ENCODE results near the gene LETM1. TPM values are rescaled to one million over a fixed set of nuclear protein-coding genes. Genes with fewer than 3 reads are reported as not detected.

LETM1 gene
- total and polyA plus RNA-seq, 2 donors (not counting 1 experiment from before 2014, with no cell fraction given): 15.8 to 70.4 TPM

DNA sequence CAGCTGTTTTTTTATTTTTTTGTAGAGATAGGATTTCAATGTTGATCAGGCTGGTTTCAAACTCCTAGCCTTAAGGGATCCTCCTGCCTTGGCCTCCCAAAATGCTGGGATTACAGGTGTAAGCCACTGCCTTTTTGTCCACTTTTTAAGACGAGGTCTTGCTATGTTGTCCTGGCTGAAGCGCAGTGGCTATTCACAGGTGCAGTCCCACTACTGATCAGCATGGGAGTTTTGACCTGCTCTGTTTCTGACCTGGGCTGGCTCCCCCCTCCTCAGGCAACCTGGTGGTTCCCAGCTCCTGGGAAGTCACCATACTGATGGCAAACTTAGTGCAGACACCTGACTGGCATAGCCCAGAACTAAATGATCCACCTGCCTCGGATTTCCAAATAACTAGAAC lies 13.0 kb upstream of the LETM1 start:
- H3K27ac ChIP-seq (ENCODE audit: insufficient read depth, low read length): no peak overlapping the region
- peaks cover 21% of the 10 kb centered on the region for H3K79me2 ChIP-seq (ENCODE audit: control insufficient read depth, insufficient read depth, low read length)
- H3K9me3 ChIP-seq (ENCODE audit: control insufficient read depth, insufficient read depth, low read depth, low read length): no peaks in the 10 kb centered on the region
- DNase-seq (ENCODE audit: low read depth in 2 of 2): no peak
- no peaks in the 10 kb centered on the region for H3K36me3 ChIP-seq (ENCODE audit: control insufficient read depth, insufficient read depth, low read length)
- no peak overlapping the region for H3K4me3 ChIP-seq (replicated peaks in 1 of 4; ENCODE audit: control extremely low read depth in 1 of 4, insufficient read depth in 1 of 4, low read depth in 3 of 4, low read length in 4 of 4)
- no peaks in the 10 kb centered on the region for H4K20me1 ChIP-seq (ENCODE audit: control insufficient read depth, extremely low read depth, insufficient read depth, low read length)
- H3K27me3 ChIP-seq (ENCODE audit: control insufficient read depth, insufficient read depth, low read length): no peaks in the 10 kb centered on the region
- no peak overlapping the region for H2AFZ ChIP-seq (ENCODE audit: low read length)
- no peak overlapping the region for H3K4me2 ChIP-seq (ENCODE audit: extremely low read depth, insufficient read depth, low read length)
- H3K4me1 ChIP-seq (ENCODE audit: control insufficient read depth, extremely low read depth, insufficient read depth, low read length): peaks cover 5% of the 10 kb centered on the region
- no peak overlapping the region for H3K9ac ChIP-seq (ENCODE audit: insufficient read depth, low read length)
- TF ChIP-seq, protein P1, sequence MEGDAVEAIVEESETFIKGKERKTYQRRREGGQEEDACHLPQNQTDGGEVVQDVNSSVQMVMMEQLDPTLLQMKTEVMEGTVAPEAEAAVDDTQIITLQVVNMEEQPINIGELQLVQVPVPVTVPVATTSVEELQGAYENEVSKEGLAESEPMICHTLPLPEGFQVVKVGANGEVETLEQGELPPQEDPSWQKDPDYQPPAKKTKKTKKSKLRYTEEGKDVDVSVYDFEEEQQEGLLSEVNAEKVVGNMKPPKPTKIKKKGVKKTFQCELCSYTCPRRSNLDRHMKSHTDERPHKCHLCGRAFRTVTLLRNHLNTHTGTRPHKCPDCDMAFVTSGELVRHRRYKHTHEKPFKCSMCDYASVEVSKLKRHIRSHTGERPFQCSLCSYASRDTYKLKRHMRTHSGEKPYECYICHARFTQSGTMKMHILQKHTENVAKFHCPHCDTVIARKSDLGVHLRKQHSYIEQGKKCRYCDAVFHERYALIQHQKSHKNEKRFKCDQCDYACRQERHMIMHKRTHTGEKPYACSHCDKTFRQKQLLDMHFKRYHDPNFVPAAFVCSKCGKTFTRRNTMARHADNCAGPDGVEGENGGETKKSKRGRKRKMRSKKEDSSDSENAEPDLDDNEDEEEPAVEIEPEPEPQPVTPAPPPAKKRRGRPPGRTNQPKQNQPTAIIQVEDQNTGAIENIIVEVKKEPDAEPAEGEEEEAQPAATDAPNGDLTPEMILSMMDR (conservative IDR thresholded peaks at IDR 0.05 in 1 of 2, IDR thresholded peaks at IDR 0.05 in 1 of 2; ENCODE audit: low read depth in 1 of 2, low read length in 2 of 2): no peak
- TF ChIP-seq EZH2 (IDR thresholded peaks at IDR 0.05; ENCODE audit: low read length, missing control alignments): no peak

DNA sequence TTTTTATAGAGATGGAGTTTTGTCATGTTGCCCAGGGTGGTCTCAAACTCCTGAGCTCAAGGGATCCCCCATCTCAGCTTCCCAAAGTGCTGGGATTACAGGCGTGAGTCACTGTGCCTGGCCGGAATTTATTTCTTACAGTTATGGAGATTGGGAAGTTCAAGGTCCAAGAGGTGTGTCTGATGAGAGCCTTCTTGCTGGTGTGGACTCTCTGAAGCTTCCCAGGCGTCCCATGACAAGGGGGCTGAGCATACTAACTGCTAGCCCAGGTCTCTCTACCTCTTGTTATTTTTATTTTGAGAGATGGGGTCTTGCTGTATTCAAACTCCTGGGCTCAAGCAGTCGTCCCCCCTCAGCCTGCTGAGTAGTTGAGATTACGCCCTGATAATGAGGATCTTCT lies 12.3 kb upstream of the LETM1 start:
- no peaks in the 10 kb centered on the region for H3K27me3 ChIP-seq (ENCODE audit: control insufficient read depth, insufficient read depth, low read length)
- no peaks in the 10 kb centered on the region for H3K9me3 ChIP-seq (ENCODE audit: control insufficient read depth, insufficient read depth, low read depth, low read length)
- no peaks in the 10 kb centered on the region for H3K36me3 ChIP-seq (ENCODE audit: control insufficient read depth, insufficient read depth, low read length)
- no peak overlapping the region for H3K4me3 ChIP-seq (replicated peaks in 1 of 4; ENCODE audit: control extremely low read depth in 1 of 4, insufficient read depth in 1 of 4, low read depth in 3 of 4, low read length in 4 of 4)
- peaks cover 3% of the 10 kb centered on the region for H3K4me1 ChIP-seq (ENCODE audit: control insufficient read depth, extremely low read depth, insufficient read depth, low read length)
- TF ChIP-seq, protein P1 (conservative IDR thresholded peaks at IDR 0.05 in 1 of 2, IDR thresholded peaks at IDR 0.05 in 1 of 2; ENCODE audit: low read depth in 1 of 2, low read length in 2 of 2): no peak
- TF ChIP-seq EZH2 (IDR thresholded peaks at IDR 0.05; ENCODE audit: low read length, missing control alignments): no peak
- no peaks in the 10 kb centered on the region for H4K20me1 ChIP-seq (ENCODE audit: control insufficient read depth, extremely low read depth, insufficient read depth, low read length)
- H3K9ac ChIP-seq (ENCODE audit: insufficient read depth, low read length): no peak overlapping the region
- no peak overlapping the region for H3K4me2 ChIP-seq (ENCODE audit: extremely low read depth, insufficient read depth, low read length)
- no peak for DNase-seq (ENCODE audit: low read depth in 2 of 2)
- no peak overlapping the region for H2AFZ ChIP-seq (ENCODE audit: low read length)
- H3K27ac ChIP-seq (ENCODE audit: insufficient read depth, low read length): no peak overlapping the region
- H3K79me2 ChIP-seq (ENCODE audit: control insufficient read depth, insufficient read depth, low read length): peaks cover 15% of the 10 kb centered on the region

DNA sequence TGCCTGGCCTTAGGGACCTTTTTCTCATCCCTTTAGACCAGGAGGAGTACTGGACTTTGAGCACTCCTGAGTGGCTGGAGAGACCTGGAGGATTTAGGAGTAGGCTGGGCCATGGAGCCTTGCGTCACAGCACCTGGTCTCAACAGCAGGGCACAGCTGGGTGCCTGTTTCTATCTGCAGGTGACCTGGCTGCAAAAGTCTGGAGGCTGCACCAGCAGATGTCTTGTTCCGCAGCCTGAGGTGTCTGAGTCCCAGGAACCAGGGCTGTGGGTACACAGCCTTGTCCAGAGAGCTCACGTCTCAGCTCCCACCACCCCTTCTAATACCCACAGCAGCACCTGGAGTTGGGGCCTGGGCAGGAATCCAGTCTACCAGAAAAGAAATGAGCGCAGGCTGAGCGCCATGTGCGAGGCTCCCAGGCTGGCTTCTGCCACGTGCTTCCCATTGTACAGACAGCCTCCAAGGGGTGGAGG lies 10.3 kb upstream of the LETM1 start:
- H2AFZ ChIP-seq (ENCODE audit: low read length): no peak overlapping the region
- H3K27me3 ChIP-seq (ENCODE audit: control insufficient read depth, insufficient read depth, low read length): no peaks in the 10 kb centered on the region
- no peak overlapping the region for H3K4me3 ChIP-seq (replicated peaks in 1 of 4; ENCODE audit: control extremely low read depth in 1 of 4, insufficient read depth in 1 of 4, low read depth in 3 of 4, low read length in 4 of 4)
- DNase-seq (ENCODE audit: low read depth in 2 of 2): no peak
- no peak overlapping the region for H3K9ac ChIP-seq (ENCODE audit: insufficient read depth, low read length)
- no peak overlapping the region for H3K27ac ChIP-seq (ENCODE audit: insufficient read depth, low read length)
- no peak overlapping the region for H3K4me2 ChIP-seq (ENCODE audit: extremely low read depth, insufficient read depth, low read length)
- no peaks in the 10 kb centered on the region for H3K36me3 ChIP-seq (ENCODE audit: control insufficient read depth, insufficient read depth, low read length)
- H3K79me2 ChIP-seq (ENCODE audit: control insufficient read depth, insufficient read depth, low read length): no peaks in the 10 kb centered on the region
- no peak for TF ChIP-seq EZH2 (IDR thresholded peaks at IDR 0.05; ENCODE audit: low read length, missing control alignments)
- TF ChIP-seq, protein P1 (conservative IDR thresholded peaks at IDR 0.05 in 1 of 2, IDR thresholded peaks at IDR 0.05 in 1 of 2; ENCODE audit: low read depth in 1 of 2, low read length in 2 of 2): no peak
- no peaks in the 10 kb centered on the region for H4K20me1 ChIP-seq (ENCODE audit: control insufficient read depth, extremely low read depth, insufficient read depth, low read length)
- no peaks in the 10 kb centered on the region for H3K9me3 ChIP-seq (ENCODE audit: control insufficient read depth, insufficient read depth, low read depth, low read length)
- peaks cover 2% of the 10 kb centered on the region for H3K4me1 ChIP-seq (ENCODE audit: control insufficient read depth, extremely low read depth, insufficient read depth, low read length)

Measured in fibroblast of lung (primary cell).